GM19099 (cell line): ENCODE results near the gene RACGAP1.

Source experiments
- POLR2A ChIP-seq: IDR thresholded peaks from 3 replicates; pipeline ENCODE4 v1.6.1; 2011; ENCODE audit warnings: low read depth; ENCODE audit not compliant: insufficient read length; ENCODE audit errors: extremely low read depth

The RACGAP1 gene

GRCh38 chr12:49973361-49973830 lies 51.9 kb downstream of the RACGAP1 start:
- no peak for TF ChIP-seq POLR2A

DNA sequence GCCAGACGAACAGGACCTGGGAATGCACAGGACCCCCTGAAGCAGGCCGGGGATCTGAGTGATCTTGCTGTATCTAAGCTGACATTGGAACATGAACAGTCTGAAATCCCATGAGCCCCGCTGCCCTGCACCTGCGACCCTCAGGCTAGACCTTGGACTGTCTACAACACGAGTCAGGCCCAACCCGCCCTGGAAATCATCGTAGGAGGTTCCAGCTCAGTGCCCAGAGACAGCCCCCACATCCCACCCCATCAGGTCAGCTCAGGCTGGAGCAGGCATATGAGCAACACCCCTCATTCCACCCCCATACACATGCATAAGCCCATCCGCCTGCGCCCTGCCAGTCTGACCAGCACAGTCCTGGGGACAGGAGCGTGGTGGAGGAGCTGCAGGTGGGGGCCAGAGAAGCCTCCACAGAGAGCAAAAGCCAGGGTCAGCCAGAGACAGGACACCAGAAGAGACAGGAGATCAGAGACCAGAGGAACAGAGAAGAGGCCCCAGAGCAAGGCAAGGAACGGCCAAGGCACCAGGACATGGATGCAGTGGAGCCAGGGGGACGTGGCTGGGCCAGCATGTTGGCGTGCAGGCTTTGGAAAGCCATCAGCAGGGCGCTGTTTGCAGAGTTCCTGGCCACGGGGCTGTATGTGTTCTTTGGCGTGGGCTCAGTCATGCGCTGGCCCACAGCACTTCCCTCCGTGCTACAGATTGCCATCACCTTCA lies 52.5 kb downstream of the RACGAP1 start, which contains the start of gene AQP6:
TSS of gene AQP6 (plus strand) at position 307 of the 720 bp plus-strand sequence. CDS start at position 534, 227 bp downstream.
- no peak for TF ChIP-seq POLR2A

DNA sequence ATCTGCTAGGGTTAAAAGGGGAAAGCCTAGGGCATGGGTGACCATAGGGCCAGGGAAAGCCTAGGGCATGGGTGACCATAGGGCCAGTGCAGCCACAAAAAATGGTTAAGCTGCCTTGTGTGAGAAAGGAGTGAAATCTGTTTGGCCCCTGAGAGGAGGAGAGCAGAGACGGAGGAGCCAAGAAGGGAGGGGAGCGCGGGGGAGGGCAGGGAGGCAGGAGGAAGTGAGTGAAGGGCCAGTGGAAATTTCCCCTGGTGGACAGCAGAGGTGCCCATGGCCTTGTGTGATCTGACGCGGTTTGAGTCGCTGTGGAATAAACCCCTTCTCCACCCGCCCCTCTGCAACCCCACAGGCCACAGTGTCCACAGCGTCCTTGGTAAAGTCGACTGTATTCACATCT lies 53.2 kb downstream of the RACGAP1 start:
- no peak for TF ChIP-seq POLR2A

- TF ChIP-seq POLR2A: no peak
These were observed 54.2 kb downstream of the RACGAP1 start for GRCh38 chr12:49971141-49971540.

- TF ChIP-seq POLR2A: no peak
These were observed 54.6 kb downstream of the RACGAP1 start for GRCh38 chr12:49970658-49971057.

DNA sequence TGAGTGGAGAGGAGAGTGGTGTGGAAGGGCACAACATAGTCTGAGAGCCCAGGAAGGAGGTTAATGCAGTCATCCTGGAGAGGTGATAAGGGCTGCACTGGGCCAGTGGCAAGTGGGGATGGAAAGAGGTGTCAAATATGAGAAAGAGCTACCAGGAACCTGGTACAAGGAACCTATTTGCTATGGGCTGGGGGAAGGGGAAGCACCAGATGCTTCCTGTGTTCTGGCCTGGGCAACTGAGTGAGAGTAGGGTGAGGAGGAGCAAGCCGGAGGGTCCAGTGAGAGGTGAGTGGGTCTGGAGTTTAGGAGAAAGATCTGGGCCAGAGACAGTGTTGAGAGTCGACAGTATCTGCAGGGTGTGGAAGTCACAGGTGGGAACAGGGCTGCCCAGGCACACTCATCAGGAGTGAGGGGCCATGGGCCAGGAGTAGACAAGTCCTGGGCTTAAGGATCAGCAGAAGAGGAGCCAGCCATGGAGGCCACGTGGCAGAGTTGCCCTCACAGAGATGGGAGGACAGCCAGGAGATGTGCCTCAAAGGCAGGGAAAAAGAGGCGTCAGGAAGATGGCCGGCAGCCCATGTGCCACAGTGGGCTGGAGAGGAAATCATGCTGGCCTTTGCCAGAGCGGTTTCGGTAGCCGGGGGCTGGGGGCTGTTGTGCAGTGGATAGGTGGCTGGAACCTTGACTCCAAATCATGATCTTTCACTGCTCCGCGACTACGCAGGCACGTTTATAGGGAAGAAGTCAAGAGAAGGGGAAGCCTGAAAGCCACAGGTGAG lies 55.5 kb downstream of the RACGAP1 start:
- no peak for TF ChIP-seq POLR2A

GRCh38 chr12:49969027-49969426 lies 56.3 kb downstream of the RACGAP1 start:
- TF ChIP-seq POLR2A: no peak

DNA sequence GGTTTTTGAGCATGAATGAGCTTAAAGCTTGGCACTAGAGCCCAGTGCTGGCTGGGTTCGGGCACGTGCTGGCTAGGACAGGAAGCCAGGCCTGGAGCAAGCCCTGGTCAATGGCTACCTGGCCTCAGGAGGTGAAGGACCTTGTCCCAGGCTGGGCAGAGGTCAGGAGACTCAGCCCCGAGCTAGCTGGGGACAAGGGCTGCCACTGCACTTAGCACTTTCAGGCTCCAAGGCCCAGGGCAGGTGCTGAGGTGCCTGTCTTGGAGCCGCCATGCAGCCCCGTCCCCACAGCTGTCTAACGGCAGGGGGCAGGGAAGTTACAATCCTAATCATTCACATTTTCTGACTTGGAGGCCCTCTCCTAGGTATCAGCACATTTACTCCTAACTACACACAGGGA lies 56.8 kb downstream of the RACGAP1 start:
- no peak for TF ChIP-seq POLR2A

- no peak for TF ChIP-seq POLR2A
These were observed 57.5 kb downstream of the RACGAP1 start for GRCh38 chr12:49967777-49968250.

GRCh38 chr12:49967042-49967776 lies 58.1 kb downstream of the RACGAP1 start:
- TF ChIP-seq POLR2A: no peak

DNA sequence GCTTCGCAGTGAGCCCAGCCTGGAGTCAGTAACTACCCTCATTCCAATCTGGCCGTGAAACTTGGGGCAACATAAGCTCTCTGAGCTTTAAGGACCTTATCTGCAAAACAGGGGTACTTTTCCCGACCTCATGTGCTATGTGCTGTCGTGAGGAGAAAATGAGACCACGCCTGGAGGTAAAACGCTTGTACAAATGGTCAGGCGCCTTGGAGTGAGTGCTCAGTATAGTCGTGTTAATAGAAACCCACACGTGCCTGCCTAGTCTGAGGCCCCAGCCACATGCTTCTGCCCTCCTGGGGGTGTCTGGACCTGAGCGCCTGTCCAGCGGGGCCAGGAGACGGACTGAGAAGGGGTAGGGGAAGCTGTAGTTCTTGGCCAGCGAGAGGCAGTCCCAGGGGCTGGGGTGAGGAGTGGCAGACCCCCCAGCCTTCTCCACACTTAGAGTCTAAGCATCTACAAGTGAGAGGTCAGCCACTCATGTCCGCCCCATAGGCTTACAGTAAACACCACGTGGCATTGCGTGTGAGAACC lies 58.7 kb downstream of the RACGAP1 start:
- TF ChIP-seq POLR2A: no peak

- no peak for TF ChIP-seq POLR2A
These were observed 59.5 kb downstream of the RACGAP1 start for GRCh38 chr12:49965836-49966235.

DNA sequence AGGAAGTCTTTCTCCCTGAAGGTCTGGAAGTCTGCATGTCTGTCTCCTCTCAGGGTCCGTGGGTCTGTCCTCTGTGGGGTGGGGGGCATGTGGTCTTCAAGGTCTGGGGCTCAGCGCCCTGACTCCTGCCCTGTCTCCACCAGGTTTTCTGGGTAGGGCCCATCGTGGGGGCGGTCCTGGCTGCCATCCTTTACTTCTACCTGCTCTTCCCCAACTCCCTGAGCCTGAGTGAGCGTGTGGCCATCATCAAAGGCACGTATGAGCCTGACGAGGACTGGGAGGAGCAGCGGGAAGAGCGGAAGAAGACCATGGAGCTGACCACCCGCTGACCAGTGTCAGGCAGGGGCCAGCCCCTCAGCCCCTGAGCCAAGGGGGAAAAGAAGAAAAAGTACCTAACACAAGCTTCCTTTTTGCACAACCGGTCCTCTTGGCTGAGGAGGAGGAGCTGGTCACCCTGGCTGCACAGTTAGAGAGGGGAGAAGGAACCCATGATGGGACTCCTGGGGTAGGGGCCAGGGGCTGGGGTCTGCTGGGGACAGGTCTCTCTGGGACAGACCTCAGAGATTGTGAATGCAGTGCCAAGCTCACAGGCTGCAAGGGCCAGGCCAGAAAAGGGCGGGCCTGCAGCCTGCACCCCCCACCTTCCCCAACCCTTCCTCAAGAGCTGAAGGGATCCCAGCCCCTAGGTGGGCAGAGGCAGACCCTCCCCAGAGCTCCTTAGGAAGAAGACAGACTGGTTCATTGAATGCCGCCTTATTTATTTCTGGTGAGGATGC lies 60.3 kb downstream of the RACGAP1 start:
- no peak for TF ChIP-seq POLR2A
